ENCODE results near the gene SLK.

SLK gene

GRCh38 chr10:103942866-103943265 is 24.1 kb upstream of the SLK start:
- DNase-seq (ENCODE audit: low read depth), result no peak

- no peak for DNase-seq (ENCODE audit: low read depth)
Observed at GRCh38 chr10:103947799-103948516, 19.0 kb upstream of the SLK start.

GRCh38 chr10:103949728-103950127 is 17.2 kb upstream of the SLK start:
- no peak for DNase-seq (ENCODE audit: low read depth)

- DNase-seq (ENCODE audit: low read depth), result no peak
Observed at GRCh38 chr10:103951183-103951582, 15.8 kb upstream of the SLK start.

GRCh38 chr10:103951942-103952341 is 15.0 kb upstream of the SLK start:
- DNase-seq (ENCODE audit: low read depth), result no peak

- DNase-seq (ENCODE audit: low read depth), result no peak
Observed at GRCh38 chr10:103954543-103954942, 12.4 kb upstream of the SLK start.

GRCh38 chr10:103958996-103959395 is 7.9 kb upstream of the SLK start:
- DNase-seq (ENCODE audit: low read depth), result no peak

- DNase-seq (ENCODE audit: low read depth), result no peak
Observed at GRCh38 chr10:103960103-103960502, 6.8 kb upstream of the SLK start.

- DNase-seq (ENCODE audit: low read depth), result no peak
Observed at GRCh38 chr10:103967448-103968071, 620 bp downstream of the SLK start.

- no peak for DNase-seq (ENCODE audit: low read depth)
Observed at GRCh38 chr10:103968441-103969391, 1.8 kb downstream of the SLK start.

- no peak for DNase-seq (ENCODE audit: low read depth)
Observed at GRCh38 chr10:103969436-103969835, 2.5 kb downstream of the SLK start.

- no peak for DNase-seq (ENCODE audit: low read depth)
Observed at GRCh38 chr10:103969857-103970627, 3.1 kb downstream of the SLK start.

- no peak for DNase-seq (ENCODE audit: low read depth)
Observed at GRCh38 chr10:103975169-103975568, 8.2 kb downstream of the SLK start.

GRCh38 chr10:103977204-103977603 is 10.3 kb downstream of the SLK start:
- no peak for DNase-seq (ENCODE audit: low read depth)

- DNase-seq (ENCODE audit: low read depth), result no peak
Observed at GRCh38 chr10:103979530-103979929, 12.6 kb downstream of the SLK start.

- DNase-seq (ENCODE audit: low read depth), result no peak
Observed at GRCh38 chr10:103980288-103980906, 13.5 kb downstream of the SLK start.

- no peak for DNase-seq (ENCODE audit: low read depth)
Observed at GRCh38 chr10:103982639-103983038, 15.7 kb downstream of the SLK start.

GRCh38 chr10:103983367-103983911 is 16.5 kb downstream of the SLK start:
- DNase-seq (ENCODE audit: low read depth), result no peak

- DNase-seq (ENCODE audit: low read depth), result no peak
Observed at GRCh38 chr10:103985726-103986125, 18.8 kb downstream of the SLK start.

- no peak for DNase-seq (ENCODE audit: low read depth)
Observed at GRCh38 chr10:103986360-103986759, 19.4 kb downstream of the SLK start.

- no peak for DNase-seq (ENCODE audit: low read depth)
Observed at GRCh38 chr10:103990121-103990520, 23.2 kb downstream of the SLK start.
